Stimulated activated CD8-positive, alpha-beta memory T cell treated with anti-CD3 and anti-CD28 coated beads, Interleukin-4, amount 100 ng/mL, for 48 hours (primary cell): ENCODE results near the gene HES7.
A peak's percentile ranks its signal among the peaks of the same experiment; 100 is the strongest.
"Not testable (repeated sequence)": the region's sequence is repeated elsewhere in the genome, so short reads cannot be mapped to it uniquely, and the experiment has no call there.

Experiments
- DNase-seq: peaks from one replicate; pipeline ENCODE4 v3.0.0-alpha.2; 2020

The HES7 gene

DNA sequence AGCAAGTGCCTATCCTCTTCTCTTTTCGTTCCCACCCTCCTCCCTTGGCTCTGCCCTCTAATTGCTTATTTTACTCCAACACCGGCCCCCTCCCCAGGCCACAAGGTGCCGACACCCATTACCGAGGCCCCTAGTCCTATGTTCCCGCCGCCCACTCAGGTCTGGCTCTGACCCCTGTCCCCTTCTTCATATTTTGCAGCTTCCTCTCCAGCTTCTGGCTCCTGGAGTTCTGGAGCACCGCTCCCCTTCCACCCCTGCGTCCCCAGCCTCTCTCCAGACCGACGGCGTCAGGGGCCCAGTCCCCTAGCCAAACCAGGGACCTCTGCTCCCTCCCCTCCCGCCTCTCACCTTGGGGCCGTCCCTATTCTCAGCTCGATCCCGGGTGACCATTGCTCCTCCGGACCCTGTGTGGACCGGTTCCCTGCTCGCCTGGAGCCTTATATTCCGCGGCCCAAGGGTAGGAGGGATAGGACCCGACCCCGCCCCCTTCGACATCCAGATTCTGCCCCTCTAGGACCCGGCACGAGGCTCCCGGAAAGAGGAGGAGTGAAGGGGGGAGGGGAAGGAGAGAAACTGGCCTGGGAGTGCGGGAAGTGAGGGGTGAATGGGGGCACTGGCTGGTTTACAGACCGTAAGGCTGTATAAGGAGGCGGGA, at the start of gene HES7:
TSS of gene HES7 (minus strand) at position 412 of the 655 bp plus-strand sequence. CDS start at position 390, 22 bp downstream.
- no peak for DNase-seq

DNA sequence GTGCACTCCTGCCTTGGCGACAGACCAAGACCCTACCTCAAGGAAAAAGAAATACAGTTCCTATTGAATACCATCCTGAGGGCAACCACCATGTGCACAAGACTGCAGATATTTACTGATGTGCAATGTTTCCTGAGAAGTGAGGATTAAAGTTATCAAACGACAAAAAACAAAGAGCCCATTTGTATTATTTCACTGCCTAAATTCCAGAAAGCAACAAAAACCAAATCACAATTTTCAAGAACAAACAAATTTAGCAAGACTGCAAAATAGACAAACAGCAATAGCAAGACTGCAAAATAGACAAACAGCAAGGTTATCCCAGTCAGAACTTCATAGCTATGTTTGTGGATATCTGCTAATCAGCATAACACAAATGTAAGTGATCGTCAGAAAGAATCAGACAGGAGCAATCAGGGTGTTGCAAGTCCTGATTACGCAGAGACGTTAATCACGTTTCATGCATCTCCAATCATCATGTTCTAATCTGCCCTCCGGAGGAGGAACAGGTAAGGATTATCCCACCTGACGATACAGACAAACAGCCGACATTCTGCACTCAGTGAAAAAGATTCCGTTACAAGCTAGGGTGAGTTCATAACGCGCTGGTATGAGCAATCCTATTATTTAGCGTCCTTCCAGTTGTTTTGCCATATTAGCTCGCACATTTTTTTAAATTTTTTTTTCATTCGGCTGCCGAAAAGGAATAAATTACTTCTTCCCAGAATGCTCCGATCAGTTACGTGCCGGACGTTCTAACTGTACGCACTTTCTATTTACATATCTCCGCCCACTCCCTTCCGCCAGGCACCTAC, 49.4 kb upstream of the HES7 start:
- peak; percentile 79 for DNase-seq

DNA sequence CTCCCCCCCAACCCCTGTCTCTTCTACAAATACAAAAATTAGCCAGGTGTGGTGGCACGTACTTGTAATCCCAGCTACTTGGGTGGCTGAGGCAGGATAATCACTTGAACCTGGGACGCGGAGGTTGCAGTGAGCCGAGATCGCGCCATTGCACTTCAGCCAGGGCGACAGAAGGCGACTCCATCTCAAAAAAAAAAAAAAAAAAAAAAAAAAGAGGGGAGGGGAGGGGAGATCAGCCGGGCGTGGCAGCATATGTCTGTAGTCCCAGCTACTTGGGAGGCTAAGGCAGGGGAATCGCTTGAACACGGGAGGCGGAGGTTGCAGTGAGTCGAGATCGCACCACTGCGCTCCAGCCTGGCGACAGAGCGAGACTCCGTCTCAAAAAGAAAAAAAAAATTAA, 46.3 kb upstream of the HES7 start:
- DNase-seq, result not testable (repeated sequence)

DNA sequence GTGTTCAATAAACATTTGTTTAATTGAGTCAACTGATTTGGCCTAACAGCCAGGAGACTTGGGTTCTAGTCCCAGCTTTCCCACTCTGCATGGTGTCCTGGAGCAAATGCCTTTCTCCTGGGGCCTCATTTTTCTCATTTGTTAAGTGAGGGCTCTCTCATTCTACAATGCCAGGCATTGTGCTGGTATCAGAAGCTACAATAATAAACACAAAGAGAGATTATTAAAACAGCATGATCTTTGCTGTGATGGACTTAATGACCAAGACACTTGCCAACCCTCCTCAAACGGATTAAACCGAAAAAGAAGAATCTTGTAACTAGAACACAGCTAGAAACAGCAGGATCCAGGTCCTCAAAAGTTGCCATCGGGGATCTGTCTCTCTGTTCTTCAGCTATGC, 43.6 kb upstream of the HES7 start:
- DNase-seq, result no peak

DNA sequence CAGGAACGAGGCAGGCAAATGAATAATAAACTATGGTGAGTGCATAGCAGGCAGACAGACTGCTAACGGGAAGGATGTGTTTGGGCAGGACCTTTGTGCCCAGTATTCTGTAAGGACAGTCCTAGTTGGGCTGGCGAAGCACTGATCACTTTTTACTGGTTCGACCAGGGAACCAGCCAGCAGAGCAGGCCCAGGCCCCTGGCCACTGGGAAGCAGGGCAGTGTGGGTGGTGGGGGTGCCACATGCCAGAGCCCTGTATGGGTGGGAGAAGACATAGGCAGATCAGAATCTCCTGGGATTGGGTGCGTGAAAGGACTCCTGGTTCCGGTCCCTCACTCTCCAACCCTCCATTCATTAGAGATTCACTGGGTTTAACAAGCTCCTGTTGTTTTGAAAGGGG, 42.8 kb upstream of the HES7 start:
- DNase-seq, result no peak

DNA sequence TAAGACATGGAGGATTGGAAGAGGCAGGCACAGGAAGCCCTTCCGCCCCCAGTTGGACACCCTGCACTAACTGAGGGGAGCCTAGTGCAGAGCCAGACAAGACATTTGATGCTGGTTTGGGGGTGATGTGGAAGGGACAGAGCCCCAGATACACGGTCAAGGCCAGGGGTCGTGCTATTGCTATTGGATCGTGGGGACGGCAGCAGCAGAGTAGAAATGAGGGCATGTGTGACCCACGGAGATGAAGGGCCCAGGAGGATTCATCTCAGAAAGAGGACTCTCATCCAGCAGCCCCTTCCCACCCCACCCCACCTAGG, 40.9 kb upstream of the HES7 start:
- DNase-seq, result no peak

DNA sequence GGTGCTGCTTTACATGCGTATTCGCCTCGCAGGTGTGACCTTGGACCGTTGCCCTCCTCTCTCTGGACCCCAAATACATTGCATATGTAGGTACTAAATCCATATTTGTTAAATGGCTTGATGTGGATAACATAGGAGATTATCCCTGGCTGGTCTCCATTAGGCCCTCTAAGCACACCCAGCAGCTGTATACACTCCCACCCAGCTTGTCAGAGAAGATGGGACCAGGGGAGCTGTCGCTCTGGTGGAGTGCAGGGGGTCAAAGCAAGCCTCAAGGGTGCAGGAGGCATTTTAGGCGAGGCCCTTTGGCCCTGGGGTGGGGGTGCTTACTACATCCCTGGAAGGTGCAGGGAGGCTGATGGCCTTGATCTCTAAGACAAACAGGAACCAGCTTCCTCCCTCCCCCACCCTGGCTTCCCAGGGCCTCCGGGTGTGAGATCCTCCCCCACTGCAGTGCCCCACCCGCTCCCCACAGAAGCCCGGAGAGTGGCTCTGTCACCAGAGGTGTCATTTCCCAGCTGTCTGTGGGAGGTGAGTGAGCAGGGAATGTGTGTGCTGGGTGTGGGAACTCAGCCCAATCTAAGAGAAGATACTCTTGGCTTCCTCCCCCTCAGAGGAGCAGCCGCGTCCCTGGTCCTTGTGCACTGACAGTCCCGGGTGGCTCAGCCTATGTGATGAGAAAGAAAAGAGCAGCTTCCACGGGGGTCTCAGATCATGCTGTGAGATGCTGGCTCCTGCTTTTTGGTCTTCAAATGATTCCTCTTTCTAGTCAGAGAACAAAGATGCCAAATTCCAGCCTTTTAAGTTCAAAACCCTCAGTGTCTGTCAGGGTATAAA, 40.3 kb upstream of the HES7 start:
- DNase-seq, result peak; percentile 85

DNA sequence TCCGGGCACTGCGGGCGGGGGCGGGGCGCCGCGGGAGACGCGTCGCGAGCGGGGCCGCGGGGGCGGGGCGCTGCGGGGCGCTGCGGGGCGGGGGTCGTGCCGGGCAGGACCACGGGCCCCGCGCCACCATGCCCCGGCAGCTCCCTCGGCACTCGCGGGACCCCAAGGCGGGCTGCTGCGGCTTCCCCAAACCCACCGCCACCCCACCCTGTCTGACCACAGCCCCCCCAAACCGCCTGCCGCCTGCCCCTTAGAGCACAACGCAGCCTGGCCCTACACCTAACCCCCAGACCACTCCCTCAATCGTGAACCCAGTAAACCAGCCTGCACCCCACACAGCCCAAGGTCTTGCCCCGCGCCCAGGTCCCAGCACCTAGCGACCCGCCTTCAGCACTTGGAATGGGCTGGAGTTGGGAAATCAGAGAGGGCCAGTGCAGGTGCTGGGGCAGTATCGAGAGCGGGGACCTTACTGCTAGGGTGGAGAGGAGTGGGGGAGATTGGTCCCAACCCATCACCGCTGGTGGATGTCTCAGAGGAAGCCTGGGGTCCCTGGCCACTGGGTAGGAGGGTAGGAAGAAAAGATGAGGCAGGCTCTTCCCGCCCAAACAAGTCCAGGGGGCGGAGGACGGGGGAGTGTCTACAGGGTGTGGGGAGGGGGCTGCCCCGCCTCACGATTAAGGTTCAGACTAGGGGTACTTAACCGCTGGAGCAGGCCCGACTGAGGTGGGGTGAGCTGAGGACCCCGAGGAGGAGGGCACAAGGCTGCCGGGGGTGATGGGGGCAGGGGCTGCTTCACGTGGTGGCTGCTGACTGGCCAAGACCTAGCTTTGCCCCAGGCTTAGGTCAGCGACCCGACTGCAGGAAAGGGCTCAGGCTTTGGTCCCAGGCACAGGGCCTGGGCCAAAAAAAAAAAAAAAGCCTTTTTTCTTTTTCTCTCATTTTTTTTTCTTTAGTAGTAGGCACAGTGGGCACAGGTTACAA, 39.4 kb upstream of the HES7 start:
- peak; percentile 59 for DNase-seq

DNA sequence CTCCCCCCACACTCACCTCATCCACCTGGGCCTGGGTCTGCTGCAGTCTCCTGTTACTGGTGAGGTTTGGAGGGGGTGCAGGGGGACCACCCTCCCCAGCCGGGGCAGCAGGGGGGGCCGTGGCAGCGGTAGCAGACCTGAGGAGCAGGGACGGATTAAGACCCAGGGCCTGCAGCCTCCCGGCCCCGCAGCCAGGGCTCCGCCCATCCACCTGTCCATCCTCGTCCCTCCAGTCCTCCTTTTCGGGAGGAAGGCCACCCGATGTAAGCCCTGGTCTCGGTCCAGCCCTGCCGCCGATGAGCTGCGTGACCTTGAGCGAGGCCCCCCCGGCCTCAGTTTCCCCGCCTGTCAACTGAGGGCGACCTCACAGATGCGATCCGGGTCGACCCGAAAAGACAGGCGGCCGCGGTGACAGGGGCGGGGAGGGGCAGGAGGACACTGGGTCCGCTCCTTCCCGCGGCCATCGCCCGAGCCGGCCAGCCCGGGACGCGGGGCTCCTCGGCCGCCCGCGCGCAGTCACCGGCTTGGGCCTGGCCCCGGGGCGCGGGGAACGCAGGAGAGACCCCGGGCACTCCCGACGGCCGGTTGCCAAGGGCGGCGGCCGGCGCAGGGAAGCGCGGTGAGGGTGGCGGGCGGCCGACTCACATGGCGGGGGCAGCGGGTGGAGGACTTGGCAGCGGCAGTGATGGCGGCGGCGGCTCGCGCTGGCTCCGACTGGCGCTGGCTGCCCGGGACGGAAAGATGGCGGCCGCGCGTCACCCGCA, 38.5 kb upstream of the HES7 start, which contains the start of gene VAMP2:
TSS of gene VAMP2 (minus strand) at position 716 of the 764 bp plus-strand sequence. CDS start at position 647, 69 bp downstream.
- peak; percentile 84 for DNase-seq

DNA sequence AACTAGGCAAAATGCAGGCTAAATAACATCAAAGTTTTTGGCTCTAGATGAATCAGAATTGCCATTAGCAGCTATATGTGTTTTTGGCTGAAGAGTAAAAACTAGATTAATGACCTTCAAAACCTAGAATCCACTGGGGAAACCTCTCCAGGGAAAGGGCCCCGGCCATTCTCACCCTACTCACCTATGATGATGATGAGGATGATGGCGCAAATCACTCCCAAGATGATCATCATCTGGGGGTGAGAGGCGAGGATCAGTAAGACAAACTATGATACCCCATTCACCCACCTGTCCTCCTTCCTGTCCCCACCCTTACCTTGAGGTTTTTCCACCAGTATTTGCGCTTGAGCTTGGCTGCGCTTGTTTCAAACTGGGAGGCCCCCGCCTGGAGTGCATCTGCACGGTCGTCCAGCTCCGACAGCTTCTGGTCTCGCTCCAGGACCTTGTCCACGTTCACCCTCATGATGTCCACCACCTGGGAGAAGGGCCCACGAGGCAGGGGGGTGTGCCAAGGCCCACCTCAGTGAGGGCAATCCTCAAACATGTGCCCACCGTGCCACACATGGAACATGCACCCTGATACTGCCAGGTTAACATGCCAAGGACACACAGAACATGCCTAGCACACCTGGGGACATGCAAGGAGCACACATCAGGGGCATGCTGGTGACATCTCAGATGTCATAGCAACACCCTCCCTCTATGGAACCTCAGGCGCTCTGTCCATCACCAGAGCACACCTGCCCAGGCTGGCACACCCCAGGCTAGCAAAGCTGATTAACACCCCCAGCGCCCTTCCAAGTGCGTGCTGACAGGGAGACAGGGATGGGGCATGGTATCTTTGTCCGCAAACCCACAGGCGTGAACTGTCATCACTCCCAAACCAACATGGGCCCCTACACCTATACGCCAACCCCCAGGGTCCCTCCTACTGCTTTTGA, 37.7 kb upstream of the HES7 start:
- no peak for DNase-seq

DNA sequence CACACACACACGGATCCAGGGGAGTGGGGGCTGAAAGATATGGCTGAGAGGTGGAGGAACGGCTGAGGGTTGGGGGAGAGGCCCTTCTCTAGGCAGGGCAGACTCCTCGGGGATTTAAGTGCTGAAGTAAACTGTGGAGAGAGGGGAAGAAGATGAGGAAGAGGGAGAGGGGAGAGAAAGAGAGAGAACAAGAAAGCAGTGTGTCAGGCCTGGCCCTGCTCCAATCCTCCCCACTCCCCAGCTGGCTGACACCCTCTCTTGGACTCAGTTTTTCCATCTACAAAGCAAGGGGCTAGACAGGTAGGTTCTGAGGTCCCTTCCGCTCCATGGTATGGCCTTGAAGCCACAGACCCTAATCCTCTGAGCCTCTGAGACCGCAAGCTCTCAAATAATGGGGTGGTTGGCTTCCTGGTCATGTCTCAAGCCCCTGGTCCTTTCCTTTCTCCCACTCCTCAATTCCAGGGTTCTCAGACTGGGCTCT, 36.9 kb upstream of the HES7 start:
- DNase-seq, result no peak

DNA sequence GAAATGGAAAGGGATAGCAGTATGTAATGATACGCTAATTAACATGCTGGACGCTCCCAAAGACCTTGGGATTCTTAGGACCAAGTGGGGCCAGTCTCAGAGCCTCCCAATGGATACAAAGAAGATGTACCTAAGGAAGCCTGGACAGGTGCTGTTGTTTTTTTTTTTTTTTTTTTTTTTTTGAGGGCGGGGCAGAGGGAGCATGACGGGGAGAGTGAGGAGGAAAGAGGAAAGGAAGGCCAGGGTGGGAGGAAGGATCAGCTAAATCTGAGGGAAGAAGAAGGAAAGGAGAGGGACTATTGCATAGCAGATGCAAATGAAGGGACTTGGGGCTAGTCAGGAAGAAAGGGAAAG, 36.3 kb upstream of the HES7 start:
- no peak for DNase-seq

DNA sequence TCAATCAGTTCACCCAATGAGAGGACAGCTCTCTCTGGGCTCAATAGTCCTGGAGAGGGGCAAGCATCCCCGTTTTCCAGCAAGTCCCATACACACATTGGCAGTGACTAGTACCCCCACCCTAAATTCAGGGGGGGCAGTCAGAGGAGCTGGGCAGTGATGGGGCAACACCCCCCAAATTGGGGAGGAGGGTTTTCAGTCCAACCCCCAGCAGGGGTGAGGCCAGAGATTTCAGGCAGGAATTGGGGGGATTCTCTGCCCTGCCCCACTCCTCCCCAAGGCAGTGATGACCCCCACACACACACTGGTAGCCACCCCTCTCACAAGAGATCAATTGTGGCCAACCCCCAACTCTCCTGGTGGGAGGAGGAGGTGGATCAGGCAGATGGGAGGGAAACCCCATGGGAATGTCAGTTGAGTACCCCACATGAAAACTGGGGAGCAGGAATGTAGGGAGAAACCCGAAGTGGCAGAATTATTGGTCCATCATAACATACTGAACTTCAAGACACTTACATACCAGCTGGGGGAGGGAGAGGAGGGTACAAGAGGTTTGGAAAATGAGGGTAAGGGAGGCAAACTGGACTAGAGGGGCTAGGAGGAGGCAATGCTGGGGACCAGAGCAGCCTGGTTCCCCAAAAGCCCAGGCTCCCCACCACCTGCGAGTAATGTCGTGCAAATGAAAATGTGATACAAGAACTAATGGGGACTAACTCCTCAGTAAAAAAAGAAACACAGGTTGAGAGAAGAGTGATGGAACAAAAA, 35.7 kb upstream of the HES7 start:
- DNase-seq, result no peak

DNA sequence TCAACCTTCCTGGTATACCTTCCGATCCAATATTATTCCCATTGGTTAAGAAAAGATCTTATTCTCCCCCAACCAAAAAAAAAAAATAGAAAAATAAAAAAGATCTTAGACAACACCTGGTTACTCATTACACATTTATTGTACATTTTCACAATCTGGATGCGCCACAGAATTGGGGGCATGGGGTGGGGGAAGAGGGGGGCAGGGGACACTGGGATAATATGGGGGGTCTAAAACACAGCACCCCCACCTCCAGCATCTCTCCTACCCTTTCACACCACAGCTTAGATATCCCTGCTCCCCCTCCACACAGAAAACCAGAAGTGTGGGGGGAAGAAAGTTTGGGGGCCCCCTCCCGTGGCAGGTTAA, 35.1 kb upstream of the HES7 start:
- no peak for DNase-seq

DNA sequence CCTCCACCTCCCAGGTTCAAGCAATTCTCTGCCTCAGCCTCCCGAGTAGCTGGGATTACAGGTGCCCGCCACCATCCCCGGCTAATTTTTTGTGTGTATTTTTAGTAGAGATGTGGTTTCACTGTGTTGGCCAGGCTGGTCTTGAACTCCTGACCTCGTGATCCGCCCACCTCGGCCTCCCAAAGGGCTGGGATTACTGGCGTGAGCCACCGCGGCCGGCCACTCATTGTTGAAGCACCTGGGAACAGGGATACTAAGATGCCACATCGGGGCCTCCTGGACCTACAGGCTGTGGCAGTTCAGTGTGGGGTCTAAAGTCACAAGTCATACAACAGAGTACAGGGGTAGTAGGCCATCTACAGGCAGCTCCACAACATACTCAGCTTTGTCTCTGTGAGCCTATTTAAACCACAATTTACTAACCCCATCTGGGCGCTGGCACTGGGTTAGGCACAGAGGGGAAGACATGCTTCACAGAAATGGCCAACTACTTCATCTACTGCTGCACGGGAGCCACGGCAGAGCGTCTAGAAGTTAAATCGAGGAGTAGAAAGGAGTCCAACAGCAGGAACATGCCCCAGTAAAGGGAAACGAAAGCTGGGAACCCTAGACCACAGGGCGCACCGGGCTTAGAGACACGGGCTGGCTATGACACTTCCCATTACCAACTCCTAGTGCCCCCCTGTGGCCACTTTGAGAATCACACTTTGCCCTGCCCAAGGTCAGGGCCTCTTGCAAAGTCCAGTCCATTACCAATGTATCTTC, 34.5 kb upstream of the HES7 start:
- DNase-seq, result peak; percentile 97

DNA sequence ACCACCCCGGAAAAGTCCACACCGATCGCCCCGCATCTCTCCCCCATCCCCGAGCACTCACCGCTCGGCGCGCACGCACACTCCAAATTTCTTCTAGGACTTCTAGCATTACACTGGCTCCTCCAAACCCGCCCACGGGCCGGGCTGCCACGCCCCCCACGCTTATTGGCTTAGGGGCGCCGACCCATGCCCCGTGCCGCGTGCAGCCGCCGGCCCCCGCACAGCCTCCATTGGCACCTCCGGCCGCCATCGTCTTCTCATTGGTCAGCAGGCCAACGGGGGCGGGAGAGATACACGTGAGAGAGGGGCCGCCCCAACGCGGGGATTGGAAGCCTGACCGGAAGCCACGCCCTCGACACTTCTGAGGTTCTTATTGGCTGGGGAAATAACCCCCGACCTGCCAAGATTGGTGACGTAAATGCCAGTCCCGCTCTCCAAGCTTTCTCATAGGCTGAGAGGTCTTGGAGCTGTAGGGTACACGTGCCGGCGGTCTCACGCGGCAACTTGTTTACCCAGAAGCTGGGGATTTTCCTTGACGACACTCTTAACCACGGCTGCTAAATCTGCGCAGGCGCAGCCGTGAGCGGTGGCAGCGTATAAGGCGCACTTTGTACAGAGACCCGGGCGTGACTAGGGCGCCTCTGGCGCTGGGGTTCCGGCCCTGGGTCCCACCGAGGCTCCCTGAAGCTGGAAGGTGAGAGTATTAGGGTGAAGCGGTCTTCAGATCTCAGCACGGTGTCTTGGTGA, 32.5 kb upstream of the HES7 start:
- DNase-seq, result peak; percentile 100

DNA sequence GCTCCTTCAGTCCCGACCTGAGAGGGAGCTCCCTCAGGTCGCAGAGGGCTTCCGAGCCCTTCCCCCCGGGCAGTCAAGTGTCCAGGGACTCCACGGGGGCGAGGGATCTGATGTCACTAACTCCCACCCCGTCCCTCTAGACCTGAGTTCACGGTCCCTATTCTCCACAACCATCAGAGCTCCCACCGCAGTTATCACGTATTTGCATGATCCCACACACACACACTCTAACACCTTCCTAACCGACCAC, 32.0 kb upstream of the HES7 start:
- DNase-seq, result peak; percentile 40

DNA sequence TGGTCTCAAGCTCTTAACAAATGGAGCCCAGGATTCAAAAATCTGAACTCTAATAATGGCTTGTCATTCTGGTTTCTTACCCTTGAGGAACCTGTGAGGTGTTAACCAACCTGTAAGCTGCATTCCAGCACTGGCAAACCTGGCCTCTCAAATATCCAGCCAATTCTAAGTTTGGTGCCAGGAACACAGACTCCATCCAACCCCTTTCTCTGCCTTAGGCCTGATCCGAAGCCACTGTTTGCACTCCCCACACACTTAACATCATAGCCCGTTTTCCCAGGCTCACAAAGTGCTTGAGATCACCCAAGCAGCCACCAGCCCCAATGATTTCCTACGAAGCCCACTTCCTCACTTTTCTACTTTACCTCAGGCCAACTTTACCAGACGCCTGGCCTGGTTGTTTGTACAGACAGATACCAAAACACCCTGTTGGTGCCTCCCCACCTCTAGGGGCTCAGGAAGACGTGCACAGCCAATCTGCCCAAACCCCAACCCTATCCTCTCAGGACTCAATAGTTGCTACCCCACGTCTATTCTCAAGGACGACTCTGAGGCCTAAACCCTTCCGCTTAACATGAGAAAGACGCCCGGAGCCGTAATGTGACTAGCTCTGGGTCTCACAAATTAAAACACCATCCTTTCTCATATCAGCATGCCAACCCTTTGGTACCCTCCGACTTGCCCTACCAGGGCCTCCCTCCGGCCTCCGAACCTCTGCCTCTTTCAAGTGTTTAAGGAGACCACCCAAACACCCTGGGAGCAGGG, 31.5 kb upstream of the HES7 start:
- no peak for DNase-seq
